SK-N-MC (cell line): ENCODE results near the gene RGS3.

Experiments used
- EZH2 ChIP-seq: fragments of 200-600 bp; sonication (generic); IDR thresholded peaks from one replicate; pipeline ENCODE4 v1.6.1; 2017; ENCODE audit warnings: antibody characterized with exemption
- POLR2AphosphoS5 ChIP-seq: IDR thresholded peaks from 2 replicates; pipeline ENCODE4 v1.6.1; 2012; ENCODE audit warnings: mild to moderate bottlenecking, low read depth, low read length, borderline replicate concordance

DNA sequence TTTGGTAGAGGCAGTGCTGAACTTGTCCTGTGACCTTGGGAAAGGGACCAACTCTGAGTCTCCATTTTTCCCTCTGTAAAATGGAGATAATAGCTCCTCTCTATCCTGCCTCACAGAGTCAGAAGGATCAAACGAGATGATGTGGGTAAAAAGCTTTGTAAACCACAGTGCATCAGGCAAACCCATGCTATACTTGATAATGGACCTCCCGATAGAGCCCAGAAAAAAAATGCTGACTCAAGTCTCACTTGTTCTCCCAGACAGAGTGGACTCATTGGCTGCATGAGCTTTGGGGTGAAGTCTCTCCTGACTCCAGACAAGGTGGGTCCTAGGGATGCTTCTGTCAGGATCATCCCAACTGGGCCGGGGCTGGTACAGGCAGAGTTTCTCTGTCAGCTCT is 32.0 kb downstream of the RGS3 start:
- TF ChIP-seq EZH2 (no peak), POLR2AphosphoS5 (no peak)
